Measurements from ENCODE around the gene LOX.

Gene LOX

GRCh38 chr5:122078116-122079110 is at the start of gene LOX:
TSS of gene LOX (minus strand) at chr5:122078259. CDS start at chr5:122077985, 274 bp downstream.
- DNase-seq, result no peak

DNA sequence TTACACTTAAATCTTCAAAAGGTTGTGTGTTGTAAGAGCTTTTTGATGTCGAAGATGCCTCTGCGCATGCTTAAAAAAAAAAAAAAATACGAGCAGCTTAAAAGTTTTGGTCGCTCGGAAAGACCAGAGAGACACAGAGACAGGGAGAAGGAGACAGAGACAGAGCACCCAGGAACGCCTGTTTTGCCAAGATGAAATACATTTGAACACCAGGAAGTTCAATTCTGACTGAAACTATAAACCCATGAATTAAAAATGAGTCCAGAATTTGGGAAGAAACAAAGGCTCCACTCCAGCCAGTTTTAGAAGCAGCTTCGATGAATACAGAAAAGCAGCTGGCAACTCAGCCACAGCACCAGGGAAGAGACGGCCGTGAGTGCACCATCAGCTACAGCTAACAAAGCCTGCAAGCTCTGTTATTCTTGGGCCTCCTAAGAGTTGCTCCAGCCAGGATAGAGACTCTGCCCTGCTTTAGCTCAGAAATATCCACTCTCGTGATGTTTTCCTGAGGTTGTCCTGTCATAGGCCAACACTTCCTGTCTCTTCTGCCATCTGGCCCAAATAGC is 48.8 kb upstream of the LOX start:
- no peak for DNase-seq

DNA sequence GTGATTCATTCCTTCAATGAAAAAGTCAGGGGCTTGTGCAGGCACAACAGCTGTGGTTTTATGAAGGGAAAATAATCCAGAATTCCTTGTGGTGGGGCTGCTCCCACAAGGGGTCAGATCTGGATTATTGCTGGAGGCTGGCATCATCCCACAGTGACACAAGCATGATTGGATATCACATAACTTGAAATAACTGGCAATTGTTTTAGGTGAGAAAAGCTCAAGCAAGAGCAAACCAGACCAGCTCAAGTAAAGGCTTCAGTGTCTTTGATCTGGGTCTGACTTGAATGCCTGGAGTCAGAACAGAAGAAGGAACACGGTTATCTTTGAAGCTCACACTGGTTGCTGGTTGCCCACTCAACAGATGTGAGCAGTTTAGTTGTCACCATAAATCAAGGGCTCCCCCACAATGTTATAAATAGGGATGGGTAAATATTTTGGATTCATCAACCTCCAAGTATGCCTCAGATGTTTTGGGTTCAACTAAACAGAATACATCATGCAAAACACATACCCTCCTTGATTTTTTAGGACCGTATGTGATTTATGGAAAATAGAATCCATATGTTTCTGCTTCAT is 48.2 kb upstream of the LOX start:
- DNase-seq, result no peak

DNA sequence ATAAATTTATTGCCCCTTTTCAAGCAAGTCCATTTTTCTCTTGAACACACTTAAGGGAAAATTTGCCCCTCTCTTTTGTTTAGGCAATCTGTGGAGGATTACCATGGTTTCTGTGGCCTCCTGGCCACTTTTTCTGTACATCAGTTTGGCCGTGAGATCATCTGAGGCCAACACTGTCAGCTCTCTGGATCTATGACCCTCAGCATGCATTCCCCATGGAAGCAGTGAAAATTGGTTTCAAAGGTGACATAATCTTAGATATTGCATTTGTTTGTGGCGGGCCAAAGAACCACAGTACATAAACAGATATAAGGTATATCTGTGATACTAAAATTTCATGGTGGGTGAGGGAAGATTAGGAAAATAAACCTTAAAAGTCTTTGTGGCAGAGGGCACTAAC is 46.7 kb upstream of the LOX start:
- no peak for DNase-seq

DNA sequence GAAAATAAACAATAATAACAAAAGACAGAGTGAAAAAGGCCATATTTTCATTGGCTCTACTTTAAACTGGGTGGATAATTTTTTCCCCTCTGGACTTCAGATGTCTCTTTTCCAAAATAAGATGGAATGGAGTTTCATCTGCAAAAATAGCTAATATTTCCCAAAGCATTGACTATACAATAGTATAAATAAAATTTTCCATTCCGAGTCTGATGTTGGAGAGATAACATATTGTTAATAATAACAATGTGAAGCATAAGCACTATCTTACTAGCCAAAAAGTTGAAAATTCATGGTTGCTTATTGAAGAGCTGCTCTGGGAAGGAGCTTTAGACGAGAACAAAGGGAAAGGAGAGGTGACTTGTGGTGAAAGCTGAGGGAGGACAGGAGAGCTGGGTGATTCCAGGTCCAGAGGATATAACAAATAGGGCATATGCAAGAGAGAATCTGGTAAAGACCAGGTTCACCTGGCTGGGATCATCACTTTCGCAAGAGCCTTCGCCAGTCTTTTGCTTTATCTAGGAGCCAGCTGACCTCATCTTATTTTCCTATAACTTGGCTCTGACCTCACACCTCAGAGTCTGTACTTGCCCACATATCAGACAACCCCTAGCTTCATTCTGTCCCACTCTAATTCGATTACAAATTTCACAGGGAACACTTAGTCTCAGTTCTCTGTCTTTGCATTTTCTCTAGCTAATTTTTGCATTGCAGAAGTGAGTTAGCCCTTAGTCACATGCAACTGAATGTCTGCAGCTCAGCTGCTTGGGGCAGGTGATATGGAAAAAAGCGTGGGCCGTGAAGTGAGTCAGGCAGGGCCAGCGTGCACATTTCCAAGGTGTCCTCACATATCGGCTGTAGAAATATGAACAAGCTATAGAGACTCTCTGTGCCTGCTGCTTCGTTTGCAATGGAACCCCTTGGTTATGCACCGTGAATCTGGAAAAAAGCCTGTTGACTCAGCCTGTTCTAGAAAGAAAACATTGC is 43.7 kb upstream of the LOX start:
- DNase-seq, result no peak

DNA sequence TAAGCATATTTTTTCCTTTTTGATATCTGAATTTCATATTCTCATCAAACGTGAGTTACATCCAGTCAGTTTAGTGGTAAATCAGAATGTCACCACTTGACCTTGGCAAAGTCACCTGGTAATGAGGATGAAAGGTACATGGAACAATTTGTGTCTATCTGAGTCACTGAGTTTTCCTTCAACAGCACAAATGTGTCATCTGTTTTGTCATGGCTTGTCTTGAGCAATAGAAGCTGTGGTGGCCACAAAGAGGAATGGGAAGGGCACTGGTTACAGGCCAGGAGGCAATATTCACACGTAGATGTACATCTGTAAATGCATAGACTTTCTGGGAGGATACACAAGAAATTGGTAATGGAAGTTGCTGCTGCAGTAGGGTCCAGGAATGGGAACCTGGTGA is 42.9 kb upstream of the LOX start:
- DNase-seq, result no peak

DNA sequence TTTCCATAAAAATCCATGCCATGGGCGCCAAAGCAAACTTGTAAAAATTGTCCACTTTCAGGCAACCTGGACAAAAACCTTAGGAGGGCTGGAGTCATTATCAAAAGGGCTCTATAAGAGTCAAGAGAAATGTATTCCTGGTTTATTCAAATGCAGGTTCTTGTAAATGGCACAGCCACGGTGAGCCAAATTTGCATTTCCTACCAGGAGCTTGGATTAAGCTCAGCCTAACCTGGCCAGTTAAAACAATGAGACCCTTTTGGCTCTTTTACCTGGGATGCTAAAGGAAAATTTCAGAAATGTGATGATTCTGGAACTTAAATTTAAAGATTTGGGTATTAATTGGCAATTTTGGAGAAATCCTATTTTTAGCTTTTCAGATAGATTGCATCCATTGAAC is 42.4 kb upstream of the LOX start:
- DNase-seq, result no peak

GRCh38 chr5:122119205-122119604 is 41.1 kb upstream of the LOX start:
- DNase-seq, result no peak

- no peak for DNase-seq
Observed at GRCh38 chr5:122118356-122118948, 40.4 kb upstream of the LOX start.

DNA sequence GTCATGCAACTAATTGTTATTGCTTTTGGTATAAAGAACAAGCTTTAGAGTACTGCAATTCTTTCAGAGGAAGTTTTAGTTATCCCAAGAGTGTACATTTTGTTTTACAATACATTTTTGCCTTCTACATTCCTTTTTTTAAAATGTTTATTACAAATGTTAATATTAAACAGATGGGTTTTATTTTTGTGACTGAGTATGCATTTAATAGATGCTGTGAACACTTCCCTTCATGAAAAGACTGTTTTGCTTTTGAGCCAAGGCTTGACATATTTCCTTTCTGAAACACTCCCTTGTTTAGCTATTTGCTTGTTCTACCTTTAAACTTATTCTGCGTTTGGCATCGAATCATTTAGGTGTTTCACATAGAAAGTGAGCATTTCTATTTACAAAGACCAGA is 36.4 kb upstream of the LOX start:
- DNase-seq, result no peak

GRCh38 chr5:122112733-122113558 is 34.9 kb upstream of the LOX start:
- no peak for DNase-seq

- DNase-seq, result no peak
Observed at GRCh38 chr5:122112063-122112462, 34.0 kb upstream of the LOX start.

- no peak for DNase-seq
Observed at GRCh38 chr5:122111460-122111859, 33.4 kb upstream of the LOX start.

- DNase-seq, result no peak
Observed at GRCh38 chr5:122110987-122111386, 32.9 kb upstream of the LOX start.

DNA sequence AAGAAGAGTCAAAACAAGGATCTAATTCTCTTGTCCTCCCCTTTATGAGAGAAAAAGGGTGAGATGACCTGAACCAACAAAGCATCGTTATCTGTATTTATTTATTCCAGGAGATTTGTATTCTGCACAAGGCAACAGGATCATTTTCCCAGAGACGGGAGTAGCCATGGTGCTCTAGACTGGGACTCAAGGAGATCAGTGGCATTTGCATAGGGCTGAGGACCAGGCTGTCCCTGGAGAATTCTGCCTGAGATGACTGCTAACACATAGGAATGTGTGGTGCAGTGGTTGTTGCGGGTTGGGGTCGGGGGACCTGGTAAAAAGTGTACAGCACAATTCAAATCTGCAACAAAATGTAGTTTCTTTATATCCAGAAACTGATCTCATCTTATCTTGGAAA is 29.0 kb upstream of the LOX start:
- no peak for DNase-seq

DNA sequence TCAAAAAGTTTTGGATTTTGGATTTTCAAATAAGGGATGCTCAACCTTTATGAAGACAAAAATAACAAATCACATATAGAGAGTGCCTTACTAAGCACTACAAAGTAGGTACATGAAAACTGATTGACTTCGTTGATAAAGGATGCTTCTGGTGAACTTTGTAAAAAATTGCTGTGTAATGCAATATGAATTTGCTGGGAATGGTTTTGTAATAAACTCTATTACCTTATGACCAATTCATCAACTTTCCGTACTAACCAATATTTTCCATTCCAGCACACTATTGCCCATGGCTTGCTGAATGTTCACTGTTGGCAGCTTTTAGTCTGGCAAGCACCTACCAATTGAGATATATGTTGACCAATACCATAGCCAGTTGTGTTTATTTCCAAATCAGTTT is 27.9 kb upstream of the LOX start:
- no peak for DNase-seq

GRCh38 chr5:122102825-122103224 is 24.8 kb upstream of the LOX start:
- no peak for DNase-seq

DNA sequence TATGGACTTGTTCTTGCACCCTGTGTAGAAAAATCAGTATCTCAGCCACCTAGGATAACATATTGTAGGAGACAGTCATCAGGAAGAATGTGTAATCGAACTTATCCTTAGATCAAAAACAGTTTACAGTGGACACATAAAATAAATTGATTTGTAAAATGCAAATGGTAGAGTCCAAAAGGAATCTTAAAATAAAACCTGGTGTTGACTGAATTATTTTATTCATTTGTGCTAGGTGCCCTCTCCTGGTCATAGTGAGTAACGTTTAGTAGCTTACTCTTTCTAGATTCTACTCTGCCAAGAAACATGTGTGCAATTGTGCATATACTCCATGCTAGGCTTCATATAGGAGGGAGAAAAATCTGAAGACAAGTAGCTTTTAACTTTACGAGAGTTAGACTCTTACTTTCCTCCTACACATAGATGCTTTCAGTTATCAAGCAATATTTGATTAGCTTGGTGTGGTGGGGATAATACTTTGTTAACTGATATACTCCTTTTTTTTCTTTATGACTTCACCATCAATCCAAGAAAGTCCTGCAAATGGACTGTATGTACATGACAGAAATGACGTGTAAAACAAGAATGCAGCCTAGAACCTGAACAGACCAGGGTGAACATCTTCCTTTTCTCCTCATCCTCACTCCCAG is 23.7 kb upstream of the LOX start:
- no peak for DNase-seq

DNA sequence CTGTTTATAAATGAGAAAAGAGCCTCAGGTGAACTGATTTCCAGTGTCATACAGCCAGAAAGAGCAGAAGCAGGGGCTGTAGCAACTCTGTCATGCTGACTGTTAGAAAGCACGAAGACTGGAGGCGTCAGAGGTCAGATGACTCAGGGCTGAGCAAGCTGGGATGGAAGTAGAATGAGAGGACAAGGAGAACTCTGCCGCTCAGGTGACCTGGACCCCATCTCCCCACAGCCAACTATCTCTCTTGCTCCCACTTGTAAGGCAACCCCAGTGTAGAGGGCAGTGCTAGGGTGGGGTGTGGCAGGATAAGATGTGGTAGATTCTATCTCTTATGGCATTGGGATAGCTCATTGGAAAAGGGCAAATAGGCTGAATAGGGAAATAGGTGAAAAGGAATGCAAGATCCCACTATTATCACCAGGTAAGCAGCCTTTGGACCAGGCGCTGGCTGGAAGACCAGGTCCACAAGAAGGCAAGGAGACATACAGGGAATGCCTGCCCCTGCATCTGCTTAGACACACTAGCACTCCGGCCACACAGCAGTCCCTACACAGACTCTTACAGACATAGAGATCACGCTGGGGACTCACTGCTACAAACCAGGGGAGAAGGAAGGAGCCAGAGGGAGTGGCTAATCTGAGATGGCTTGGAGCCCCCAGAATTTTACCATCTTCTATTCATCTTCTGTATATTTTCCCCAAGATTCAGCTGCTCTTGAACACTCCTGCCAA is 21.2 kb upstream of the LOX start:
- DNase-seq, result no peak

- DNase-seq, result no peak
Observed at GRCh38 chr5:122097391-122097790, 19.3 kb upstream of the LOX start.

All from activated CD8-positive, alpha-beta memory T cell treated with anti-CD3 and anti-CD28 coated beads, Interleukin-2, amount 50 U/mL, for 4 hours (primary cell).